ENCODE data around the gene RNU1-2. TPM values are rescaled to one million over a fixed set of nuclear protein-coding genes. Genes with fewer than 3 reads are reported as not detected.
A peak's percentile ranks its signal among the peaks of the same experiment; 100 is the strongest.

RNU1-2 gene
- total RNA-seq, 2 donors from 2014 or later, result 2,483 to 3,611 TPM

- H3K36me3 Mint-ChIP-seq (ENCODE audit: low read depth), result no peaks in the 10 kb centered on the region
- no peaks in the 10 kb centered on the region for H3K9me3 Mint-ChIP-seq
- no peak overlapping the region for H3K4me3 ChIP-seq (ENCODE audit: low read length)
- H3K27ac ChIP-seq (ENCODE audit: low read depth, low read length), result no peak overlapping the region
- no peaks in the 10 kb centered on the region for H3K9me3 ChIP-seq (ENCODE audit: control insufficient read depth, low read length)
- no peak for TF ChIP-seq CTCF (conservative IDR thresholded peaks at IDR 0.05)
- H3K27me3 Mint-ChIP-seq (ENCODE audit: insufficient read depth), result no peaks in the 10 kb centered on the region
- no peaks in the 10 kb centered on the region for H3K36me3 ChIP-seq (ENCODE audit: control insufficient read depth, insufficient read depth, low read length)
- peak overlapping the region; percentile 72 for H3K27ac Mint-ChIP-seq
- no peak overlapping the region for H3K9ac ChIP-seq (ENCODE audit: extremely low read depth, low read length, poor library complexity, severe bottlenecking)
- H3K4me3 Mint-ChIP-seq, result peak overlapping the region; percentile 64
- H3K27me3 ChIP-seq (ENCODE audit: control insufficient read depth, insufficient read depth, low read length, poor library complexity, severe bottlenecking), result no peaks in the 10 kb centered on the region
- 91 to 94% methylated on average over 10 of the region's 10 CpGs for WGBS, 2 experiments (ENCODE audit: insufficient coverage in 1 of 2, insufficient read length in 1 of 2)
- H3K4me1 Mint-ChIP-seq, result peaks cover 6% of the 10 kb centered on the region
- no peak for DNase-seq
- peaks cover 3% of the 10 kb centered on the region for H3K4me1 ChIP-seq (ENCODE audit: control insufficient read depth, insufficient read depth, low read length)
Observed at GRCh38 chr1:16920951-16921350, 25.2 kb downstream of the RNU1-2 start.

- no peaks in the 10 kb centered on the region for H3K36me3 ChIP-seq (ENCODE audit: control insufficient read depth, insufficient read depth, low read length)
- no peaks in the 10 kb centered on the region for H3K9me3 ChIP-seq (ENCODE audit: control insufficient read depth, low read length)
- Mint-ChIP-seq H3K4me3 (peak within 1 kb of the TSS; percentile 64), H3K36me3 (ENCODE audit: low read depth) (no peaks in the 10 kb centered on the region), H3K27ac (peak within 1 kb of the TSS; percentile 72), H3K4me1 (peaks cover 8% of the 10 kb centered on the region), H3K27me3 (ENCODE audit: insufficient read depth) (no peaks in the 10 kb centered on the region), H3K9me3 (no peaks in the 10 kb centered on the region)
- H3K4me1 ChIP-seq (ENCODE audit: control insufficient read depth, insufficient read depth, low read length), result peaks cover 7% of the 10 kb centered on the region
- no peaks in the 10 kb centered on the region for H3K27me3 ChIP-seq (ENCODE audit: control insufficient read depth, insufficient read depth, low read length, poor library complexity, severe bottlenecking)
- peak; percentile 98 for DNase-seq
- no peak for TF ChIP-seq CTCF (conservative IDR thresholded peaks at IDR 0.05)
- H3K27ac ChIP-seq (ENCODE audit: low read depth, low read length), result no peak within 1 kb of the TSS
- WGBS, 2 experiments (ENCODE audit: insufficient coverage in 1 of 2, insufficient read length in 1 of 2), result 19 to 21% methylated on average over 14 to 17 of the region's 17 CpGs
- peak within 1 kb of the TSS; percentile 76 for H3K4me3 ChIP-seq (ENCODE audit: low read length)
- H3K9ac ChIP-seq (ENCODE audit: extremely low read depth, low read length, poor library complexity, severe bottlenecking), result no peak within 1 kb of the TSS
Observed at GRCh38 chr1:16921391-16922185, 25.8 kb downstream of the RNU1-2 start, which contains the start of gene CROCC. CROCC (plus strand) TSS chr1:16921931; CDS start chr1:16922019, 88 bp downstream.

GRCh38 chr1:16922466-16922865 is 26.7 kb downstream of the RNU1-2 start:
- Histone ChIP-seq H3K36me3 (ENCODE audit: control insufficient read depth, insufficient read depth, low read length) (no peaks in the 10 kb centered on the region), H3K27me3 (ENCODE audit: control insufficient read depth, insufficient read depth, low read length, poor library complexity, severe bottlenecking) (no peaks in the 10 kb centered on the region), H3K27ac (ENCODE audit: low read depth, low read length) (no peak overlapping the region), H3K4me3 (ENCODE audit: low read length) (peak overlapping the region; percentile 76), H3K4me1 (ENCODE audit: control insufficient read depth, insufficient read depth, low read length) (peaks cover 7% of the 10 kb centered on the region), H3K9ac (ENCODE audit: extremely low read depth, low read length, poor library complexity, severe bottlenecking) (no peak overlapping the region), H3K9me3 (ENCODE audit: control insufficient read depth, low read length) (no peaks in the 10 kb centered on the region)
- TF ChIP-seq CTCF (conservative IDR thresholded peaks at IDR 0.05), result no peak
- peak overlapping the region; percentile 64 for H3K4me3 Mint-ChIP-seq
- 87 to 92% methylated on average over 7 to 10 of the region's 10 CpGs for WGBS, 2 experiments (ENCODE audit: insufficient coverage in 1 of 2, insufficient read length in 1 of 2)
- no peaks in the 10 kb centered on the region for H3K27me3 Mint-ChIP-seq (ENCODE audit: insufficient read depth)
- H3K36me3 Mint-ChIP-seq (ENCODE audit: low read depth), result peaks cover 4% of the 10 kb centered on the region
- DNase-seq, result peak; percentile 41
- H3K9me3 Mint-ChIP-seq, result no peaks in the 10 kb centered on the region
- peaks cover 14% of the 10 kb centered on the region for H3K4me1 Mint-ChIP-seq
- no peak overlapping the region for H3K27ac Mint-ChIP-seq
